Pancreas (tissue), 10 donors: Measurements from ENCODE around the gene MAPT. TPM values are rescaled to one million over a fixed set of nuclear protein-coding genes. Genes with fewer than 3 reads are reported as not detected.

ENCODE experiments used
- ATAC-seq, 4 donors: fragments of 200-7000 bp; cut with Tn5 transposase; one replicate each; pipeline versions ENCODE4 v1.8.0 to v1.9.1; 2020; ENCODE audit warnings: mild to moderate bottlenecking in 4 of 4, moderate library complexity in 4 of 4
- DNase-seq, 6 donors: peaks; one replicate each; pipeline ENCODE4 v3.0.0-alpha.2; 2020
- FAIRE-seq: peaks from 2 replicates; lab custom pipeline; 2012; peaks lifted over from hg19 to GRCh38; lab: Jason Lieb, UNC
- H3K27ac ChIP-seq, 4 donors: fragments of 200-600 bp; sonication (generic); 1 replicate in 3 of 4; 2 replicates in 1 of 4; pipeline versions ENCODE4 v1.5.0 to v1.8.0; 2020
- H3K27me3 ChIP-seq, 4 donors: fragments of 200-600 bp; one replicate each; pipeline ENCODE4 v1.8.0; 2021
- H3K36me3 ChIP-seq, 3 donors: fragments of 200-600 bp; sonication (generic) in 1 of 3; one replicate each; pipeline versions ENCODE4 v1.5.0 to v1.8.0; 2020 to 2021
- H3K4me1 ChIP-seq, 3 donors: fragments of 200-600 bp; one replicate each; pipeline ENCODE4 v1.8.0; 2021
- H3K4me3 ChIP-seq, 4 donors: fragments of 200-600 bp; sonication (generic) in 2 of 4; one replicate each; pipeline versions ENCODE4 v1.5.0 to v1.8.0; 2020 to 2021
- H3K9me3 ChIP-seq, 4 donors: fragments of 200-600 bp; one replicate each; pipeline ENCODE4 v1.8.0; 2021
- WGBS, 2 donors: extraction: QIAGEN DNeasy Blood & Tissue Kit; methylation state at CpG; one replicate each; pipeline ENCODE4 v1.1.7; 2013; 5-methylcytosine and 5-hydroxymethylcytosine counted together
- intact Hi-C, 3 donors: fragments of 100-400 bp; cut with DNase I; formaldehyde crosslinking; loops; one replicate each; pipeline versions ENCODE4 v1.11.1 to v1.14.2; 2022
- polyA plus RNA-seq, 2 donors: library from polyadenylated mRNA; stranded (reverse); fragments of 200-250 nt; gene quantifications; one replicate each; pipeline ENCODE4 v1.2.3, GENCODE V29; 2013
- total RNA-seq, 6 donors: library from RNA; stranded (reverse); fragmentation: NEBNext Ultra II Directional in 4 of 6; extraction: Animal tissue kit (Norgen Biotek cat#: 25700) in 4 of 6; gene quantifications; one replicate each; pipeline versions ENCODE4 v1.2.1 to v1.2.4, GENCODE V29; 2021 to 2023
- TF ChIP-seq, protein P1 (sequence below), 4 donors: fragments of 200-600 bp; sonication (generic) in 3 of 4; IDR thresholded peaks; one replicate each; pipeline versions ENCODE4 v1.5.0 to v1.8.0; 2021; ENCODE audit warnings: antibody characterized with exemption in 4 of 4
- donor health status: healthy with polysubstance abuse.
- donor health status: DM: no; HTN: no; CAD: no; lungs with moderate emphysema.
- donor health status: DM: no; HTN: no; CAD: no.
- donor health status: control.
- donor health status: control.
- donor health status: Bipolar disorder and iron deficiency.
- donor health status: DM: yes; HTN: yes; CAD: no.
- donor health status: DM: no; HTN: no; CAD: no.
- donor health status: DM: no; HTN: no; CAD: no.
- donor health status: DM: yes; HTN: yes; CAD: no.

MAPT gene
- total and polyA plus RNA-seq, 8 donors = 1.1 to 3.2 (median 1.7) TPM

GRCh38 chr17:45974916-45975630 is 80.7 kb downstream of the MAPT start:
- Histone ChIP-seq H3K4me1 (peaks cover 0 to 4% (median 0%) of the 10 kb centered on the region in 3 donors), H3K36me3 (no peaks in the 10 kb centered on the region), H3K4me3 (no peak overlapping the region), H3K27me3 (no peaks in the 10 kb centered on the region), H3K27ac (no peak overlapping the region), H3K9me3 (no peaks in the 10 kb centered on the region)
- WGBS, 2 donors = 72 to 84% methylated on average over 10 of the region's 10 CpGs
- FAIRE-seq (no peak), ATAC-seq (no peak), DNase-seq (no peak)
- intact Hi-C loops = no loop called here
- TF ChIP-seq, protein P1, sequence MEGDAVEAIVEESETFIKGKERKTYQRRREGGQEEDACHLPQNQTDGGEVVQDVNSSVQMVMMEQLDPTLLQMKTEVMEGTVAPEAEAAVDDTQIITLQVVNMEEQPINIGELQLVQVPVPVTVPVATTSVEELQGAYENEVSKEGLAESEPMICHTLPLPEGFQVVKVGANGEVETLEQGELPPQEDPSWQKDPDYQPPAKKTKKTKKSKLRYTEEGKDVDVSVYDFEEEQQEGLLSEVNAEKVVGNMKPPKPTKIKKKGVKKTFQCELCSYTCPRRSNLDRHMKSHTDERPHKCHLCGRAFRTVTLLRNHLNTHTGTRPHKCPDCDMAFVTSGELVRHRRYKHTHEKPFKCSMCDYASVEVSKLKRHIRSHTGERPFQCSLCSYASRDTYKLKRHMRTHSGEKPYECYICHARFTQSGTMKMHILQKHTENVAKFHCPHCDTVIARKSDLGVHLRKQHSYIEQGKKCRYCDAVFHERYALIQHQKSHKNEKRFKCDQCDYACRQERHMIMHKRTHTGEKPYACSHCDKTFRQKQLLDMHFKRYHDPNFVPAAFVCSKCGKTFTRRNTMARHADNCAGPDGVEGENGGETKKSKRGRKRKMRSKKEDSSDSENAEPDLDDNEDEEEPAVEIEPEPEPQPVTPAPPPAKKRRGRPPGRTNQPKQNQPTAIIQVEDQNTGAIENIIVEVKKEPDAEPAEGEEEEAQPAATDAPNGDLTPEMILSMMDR (IDR thresholded peaks at IDR 0.05) = no peak

- DNase-seq (no peak), ATAC-seq (no peak), FAIRE-seq (no peak)
- TF ChIP-seq, protein P1 (IDR thresholded peaks at IDR 0.05) = no peak
- Histone ChIP-seq H3K9me3 (no peaks in the 10 kb centered on the region), H3K4me1 (peaks cover 0 to 4% (median 0%) of the 10 kb centered on the region in 3 donors), H3K4me3 (no peak overlapping the region), H3K27ac (no peak overlapping the region), H3K36me3 (no peaks in the 10 kb centered on the region), H3K27me3 (no peaks in the 10 kb centered on the region)
- 78 to 80% methylated on average over 8 of the region's 8 CpGs for WGBS, 2 donors
- intact Hi-C loops = no loop called here
Observed at GRCh38 chr17:45975640-45976295, 81.4 kb downstream of the MAPT start.

DNA sequence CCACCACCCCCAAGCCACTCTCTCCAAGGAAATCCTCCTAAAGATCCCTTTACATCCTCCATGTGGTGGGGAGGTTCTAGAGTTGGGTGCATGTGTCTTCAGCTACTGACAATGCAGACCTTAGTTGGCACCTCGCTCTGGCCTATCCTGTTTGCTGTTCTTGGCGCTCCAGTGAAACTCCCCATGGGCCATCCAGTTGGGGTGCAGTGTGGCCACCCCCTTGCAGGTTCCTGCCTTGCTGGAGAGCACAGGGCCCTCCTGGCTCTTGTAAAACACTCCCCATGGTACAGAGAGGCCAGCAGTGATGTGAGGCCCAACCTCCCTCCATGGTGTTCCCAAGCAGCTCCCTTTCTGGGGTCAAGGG is 82.0 kb downstream of the MAPT start:
- intact Hi-C loops = no loop called here
- no peaks in the 10 kb centered on the region for H3K36me3 ChIP-seq
- DNase-seq (no peak), ATAC-seq (no peak), FAIRE-seq (no peak)
- H3K27ac ChIP-seq = no peak overlapping the region
- no peak overlapping the region for H3K4me3 ChIP-seq
- H3K9me3 ChIP-seq = no peaks in the 10 kb centered on the region
- WGBS, 2 donors = 98 to 100% methylated on average over 2 of the region's 2 CpGs
- TF ChIP-seq, protein P1 (IDR thresholded peaks at IDR 0.05) = no peak
- peaks cover 0 to 4% (median 0%) of the 10 kb centered on the region in 3 donors for H3K4me1 ChIP-seq
- H3K27me3 ChIP-seq = no peaks in the 10 kb centered on the region

DNA sequence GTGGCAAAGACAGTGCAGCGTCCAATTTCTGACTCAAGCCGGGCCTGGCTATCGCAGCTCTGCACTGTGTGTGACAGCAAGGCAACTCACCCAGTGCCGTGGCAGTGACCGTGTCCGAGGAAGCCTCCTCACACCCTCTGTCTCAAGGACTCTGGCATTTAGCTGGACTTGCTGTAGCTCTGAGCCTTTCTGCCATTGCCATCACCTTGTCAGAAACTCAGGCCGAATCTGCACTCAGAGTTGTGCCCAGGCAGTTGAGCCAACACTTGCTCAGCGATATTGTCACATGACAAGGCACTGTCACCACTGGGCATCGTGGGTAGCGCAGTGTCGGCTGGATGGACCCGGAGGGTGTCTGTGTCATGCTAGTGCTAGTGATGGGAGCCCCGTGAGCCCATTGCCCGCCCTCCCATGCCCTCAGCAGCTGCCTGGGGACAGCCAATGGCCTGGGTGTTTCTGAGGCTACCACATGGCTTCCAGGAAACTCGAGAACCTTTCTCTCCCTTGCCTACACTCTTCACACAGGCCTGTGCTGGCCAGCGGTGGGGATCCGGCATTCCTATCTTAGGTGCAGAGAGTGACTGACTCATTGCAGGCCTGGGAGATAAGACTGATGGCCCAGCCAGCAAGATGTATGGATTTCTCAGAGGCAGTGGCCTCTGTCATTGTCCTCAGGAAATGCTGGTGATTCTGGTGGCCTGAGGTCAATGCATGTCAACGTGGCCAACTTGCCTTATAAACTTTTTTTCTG is 82.6 kb downstream of the MAPT start:
- FAIRE-seq = no peak
- 85 to 91% methylated on average over 18 of the region's 18 CpGs for WGBS, 2 donors
- H3K27ac ChIP-seq = no peak overlapping the region
- no peak for ATAC-seq
- no peaks in the 10 kb centered on the region for H3K36me3 ChIP-seq
- no peak for DNase-seq
- TF ChIP-seq, protein P1 (IDR thresholded peaks at IDR 0.05) = no peak
- H3K27me3 ChIP-seq = no peaks in the 10 kb centered on the region
- no peak overlapping the region for H3K4me3 ChIP-seq
- H3K4me1 ChIP-seq = peaks cover 0 to 4% (median 0%) of the 10 kb centered on the region in 3 donors
- H3K9me3 ChIP-seq = no peaks in the 10 kb centered on the region
- intact Hi-C loops = no loop called here
